ENCODE results near the gene MAGI2.

DNA sequence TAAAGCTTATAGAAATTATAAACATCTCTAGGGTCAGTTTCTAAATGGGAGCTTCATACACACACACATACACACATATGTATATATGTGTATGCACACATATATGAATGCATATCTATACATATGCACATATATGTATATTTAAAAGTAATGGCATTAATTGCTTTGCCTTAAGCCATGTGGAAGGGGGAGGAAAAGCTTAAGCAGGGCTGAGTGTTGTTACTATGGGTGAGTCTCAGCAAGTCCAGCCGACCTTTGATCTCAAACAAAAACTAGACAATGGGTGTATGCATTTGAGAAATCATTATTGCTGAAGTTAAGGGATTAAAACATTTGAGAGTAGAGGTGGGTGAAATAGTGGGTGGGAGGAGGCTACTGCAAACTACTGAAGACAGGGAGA lies 546.7 kb downstream of the MAGI2 start:
- no peak for TF ChIP-seq EZH2 (IDR thresholded peaks at IDR 0.05)
- TF ChIP-seq CTCF (IDR thresholded peaks at IDR 0.05 in 2 of 3, conservative IDR thresholded peaks at IDR 0.05 in 1 of 3; ENCODE audit: borderline replicate concordance in 1 of 3, insufficient read depth in 1 of 3, low read depth in 2 of 3, low read length in 2 of 3) = no peak
- TF ChIP-seq, protein P1, sequence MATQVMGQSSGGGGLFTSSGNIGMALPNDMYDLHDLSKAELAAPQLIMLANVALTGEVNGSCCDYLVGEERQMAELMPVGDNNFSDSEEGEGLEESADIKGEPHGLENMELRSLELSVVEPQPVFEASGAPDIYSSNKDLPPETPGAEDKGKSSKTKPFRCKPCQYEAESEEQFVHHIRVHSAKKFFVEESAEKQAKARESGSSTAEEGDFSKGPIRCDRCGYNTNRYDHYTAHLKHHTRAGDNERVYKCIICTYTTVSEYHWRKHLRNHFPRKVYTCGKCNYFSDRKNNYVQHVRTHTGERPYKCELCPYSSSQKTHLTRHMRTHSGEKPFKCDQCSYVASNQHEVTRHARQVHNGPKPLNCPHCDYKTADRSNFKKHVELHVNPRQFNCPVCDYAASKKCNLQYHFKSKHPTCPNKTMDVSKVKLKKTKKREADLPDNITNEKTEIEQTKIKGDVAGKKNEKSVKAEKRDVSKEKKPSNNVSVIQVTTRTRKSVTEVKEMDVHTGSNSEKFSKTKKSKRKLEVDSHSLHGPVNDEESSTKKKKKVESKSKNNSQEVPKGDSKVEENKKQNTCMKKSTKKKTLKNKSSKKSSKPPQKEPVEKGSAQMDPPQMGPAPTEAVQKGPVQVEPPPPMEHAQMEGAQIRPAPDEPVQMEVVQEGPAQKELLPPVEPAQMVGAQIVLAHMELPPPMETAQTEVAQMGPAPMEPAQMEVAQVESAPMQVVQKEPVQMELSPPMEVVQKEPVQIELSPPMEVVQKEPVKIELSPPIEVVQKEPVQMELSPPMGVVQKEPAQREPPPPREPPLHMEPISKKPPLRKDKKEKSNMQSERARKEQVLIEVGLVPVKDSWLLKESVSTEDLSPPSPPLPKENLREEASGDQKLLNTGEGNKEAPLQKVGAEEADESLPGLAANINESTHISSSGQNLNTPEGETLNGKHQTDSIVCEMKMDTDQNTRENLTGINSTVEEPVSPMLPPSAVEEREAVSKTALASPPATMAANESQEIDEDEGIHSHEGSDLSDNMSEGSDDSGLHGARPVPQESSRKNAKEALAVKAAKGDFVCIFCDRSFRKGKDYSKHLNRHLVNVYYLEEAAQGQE (IDR thresholded peaks at IDR 0.05; ENCODE audit: low read depth) = no peak
- no peak for TF ChIP-seq POLR2A (IDR thresholded peaks at IDR 0.05; ENCODE audit: borderline replicate concordance, extremely low read depth, insufficient read depth, insufficient read length)
